HFFc6 (cell line): ENCODE data around the gene LMNTD2. TPM values are rescaled to one million over a fixed set of nuclear protein-coding genes. Genes with fewer than 3 reads are reported as not detected.

Experiments
- DNase-seq: peaks from one replicate; pipeline ENCODE4 v3.0.0-alpha.2; 2018
- H3K27ac Mint-ChIP-seq: 2 replicates; pipeline ENCODE4 v1.8.0; 2020; ENCODE audit warnings: mild to moderate bottlenecking, mixed read lengths
- H3K27me3 Mint-ChIP-seq: 2 replicates; pipeline ENCODE4 v1.8.0; 2021; ENCODE audit warnings: mild to moderate bottlenecking, moderate library complexity, mixed read lengths; ENCODE audit not compliant: insufficient read depth
- H3K36me3 Mint-ChIP-seq: 2 replicates; pipeline ENCODE4 v1.8.0; 2021; ENCODE audit warnings: low read depth, mixed read lengths
- H3K4me1 Mint-ChIP-seq: 2 replicates; pipeline ENCODE4 v1.8.0; 2020; ENCODE audit warnings: low read depth, mixed read lengths
- H3K4me3 Mint-ChIP-seq: 2 replicates; pipeline ENCODE4 v1.8.0; 2020; ENCODE audit warnings: mild to moderate bottlenecking, moderate library complexity, mixed read lengths
- H3K9me3 Mint-ChIP-seq: 2 replicates; pipeline ENCODE4 v1.8.0; 2020; ENCODE audit warnings: mild to moderate bottlenecking, mixed read lengths
- CTCF ChIP-seq: fragments of 200-600 bp; sonication (generic); IDR thresholded peaks from 2 replicates; pipeline ENCODE4 v1.5.0; 2021; ENCODE audit warnings: antibody characterized with exemption, mild to moderate bottlenecking
- total RNA-seq, 6 experiments: library from RNA; stranded (reverse); fragmentation: NEBNext Ultra II Directional; extraction: Animal tissue kit (Norgen Biotek cat#: 25700); gene quantifications; 2 replicates in 1 of 6; 3 replicates in 5 of 6; pipeline ENCODE4 v1.2.3, GENCODE V29; 2021

The LMNTD2 gene
- total RNA-seq, 6 experiments from 2014 or later = 0.37 to 2.3 (median 0.97) TPM

DNA sequence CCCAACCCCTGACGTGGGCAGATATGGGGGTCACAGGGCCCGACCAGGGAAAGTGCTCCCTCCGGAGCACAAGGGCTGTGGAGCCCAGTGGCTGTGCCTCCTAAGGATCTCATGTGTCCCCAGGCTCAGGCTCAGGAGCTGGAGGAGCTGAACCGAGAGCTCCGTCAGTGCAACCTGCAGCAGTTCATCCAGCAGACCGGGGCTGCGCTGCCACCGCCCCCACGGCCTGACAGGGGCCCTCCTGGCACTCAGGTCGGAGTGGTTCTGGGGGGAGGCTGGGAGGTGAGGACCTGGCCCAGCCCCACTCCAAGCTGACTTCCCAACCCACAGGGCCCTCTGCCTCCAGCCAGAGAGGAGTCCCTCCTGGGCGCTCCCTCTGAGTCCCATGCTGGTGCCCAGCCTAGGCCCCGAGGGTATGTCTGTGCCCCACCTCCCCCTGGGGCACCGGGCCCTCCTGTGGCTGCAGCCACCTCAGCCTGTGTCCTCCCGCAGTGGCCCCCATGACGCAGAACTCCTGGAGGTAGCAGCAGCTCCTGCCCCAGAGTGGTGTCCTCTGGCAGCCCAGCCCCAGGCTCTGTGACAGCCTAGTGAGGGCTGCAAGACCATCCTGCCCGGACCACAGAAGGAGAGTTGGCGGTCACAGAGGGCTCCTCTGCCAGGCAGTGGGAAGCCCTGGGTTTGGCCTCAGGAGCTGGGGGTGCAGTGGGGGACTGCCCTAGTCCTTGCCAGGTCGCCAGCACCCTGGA, 2.7 kb upstream of the LMNTD2 start:
- H3K36me3 Mint-ChIP-seq = no peaks in the 10 kb centered on the region

DNA sequence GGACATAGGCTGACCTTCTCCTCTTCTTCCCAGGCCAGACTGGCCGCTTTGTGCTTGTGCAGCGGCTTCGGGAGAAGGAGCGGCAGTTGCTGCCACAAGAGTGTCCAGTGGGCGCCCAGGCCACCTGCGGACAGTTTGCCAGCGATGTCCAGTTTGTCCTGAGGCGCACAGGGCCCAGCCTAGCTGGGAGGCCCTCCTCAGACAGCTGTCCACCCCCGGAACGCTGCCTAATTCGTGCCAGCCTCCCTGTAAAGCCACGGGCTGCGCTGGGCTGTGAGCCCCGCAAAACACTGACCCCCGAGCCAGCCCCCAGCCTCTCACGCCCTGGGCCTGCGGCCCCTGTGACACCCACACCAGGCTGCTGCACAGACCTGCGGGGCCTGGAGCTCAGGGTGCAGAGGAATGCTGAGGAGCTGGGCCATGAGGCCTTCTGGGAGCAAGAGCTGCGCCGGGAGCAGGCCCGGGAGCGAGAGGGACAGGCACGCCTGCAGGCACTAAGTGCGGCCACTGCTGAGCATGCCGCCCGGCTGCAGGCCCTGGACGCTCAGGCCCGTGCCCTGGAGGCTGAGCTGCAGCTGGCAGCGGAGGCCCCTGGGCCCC, 1.6 kb upstream of the LMNTD2 start:
- H3K4me3 Mint-ChIP-seq = peak overlapping the region; percentile 88
- no peaks in the 10 kb centered on the region for H3K4me1 Mint-ChIP-seq
- H3K36me3 Mint-ChIP-seq = no peaks in the 10 kb centered on the region
- TF ChIP-seq CTCF = no peak
- H3K27ac Mint-ChIP-seq = no peak overlapping the region
- DNase-seq = no peak
- H3K27me3 Mint-ChIP-seq = peaks cover 2% of the 10 kb centered on the region; the same call in 1 of the 2 replicates
- H3K9me3 Mint-ChIP-seq = no peaks in the 10 kb centered on the region

More for the DNA sequence above, 2.7 kb upstream of the LMNTD2 start:
- DNase-seq = no peak
- Mint-ChIP-seq H3K9me3 (no peaks in the 10 kb centered on the region), H3K4me1 (no peaks in the 10 kb centered on the region), H3K27ac (no peak overlapping the region), H3K27me3 (peaks cover 2% of the 10 kb centered on the region; the same call in 1 of the 2 replicates), H3K4me3 (no peak overlapping the region)
- TF ChIP-seq CTCF = no peak

- Mint-ChIP-seq H3K9me3 (no peaks in the 10 kb centered on the region), H3K4me1 (no peaks in the 10 kb centered on the region), H3K36me3 (no peaks in the 10 kb centered on the region), H3K4me3 (peak overlapping the region; percentile 88), H3K27me3 (peaks cover 8% of the 10 kb centered on the region), H3K27ac (peak overlapping the region; percentile 43; the same call in 1 of the 2 replicates)
- DNase-seq = peak; percentile 37
- no peak for TF ChIP-seq CTCF
These were observed 838 bp upstream of the LMNTD2 start for GRCh38 chr11:561148-562003.

GRCh38 chr11:559712-560304, 730 bp downstream of the LMNTD2 start:
- no peak overlapping the region for H3K27ac Mint-ChIP-seq
- DNase-seq = no peak
- no peaks in the 10 kb centered on the region for H3K36me3 Mint-ChIP-seq
- H3K9me3 Mint-ChIP-seq = no peaks in the 10 kb centered on the region
- no peak for TF ChIP-seq CTCF
- H3K4me3 Mint-ChIP-seq = peak overlapping the region; percentile 64
- H3K27me3 Mint-ChIP-seq = peaks cover 10% of the 10 kb centered on the region
- H3K4me1 Mint-ChIP-seq = no peaks in the 10 kb centered on the region

DNA sequence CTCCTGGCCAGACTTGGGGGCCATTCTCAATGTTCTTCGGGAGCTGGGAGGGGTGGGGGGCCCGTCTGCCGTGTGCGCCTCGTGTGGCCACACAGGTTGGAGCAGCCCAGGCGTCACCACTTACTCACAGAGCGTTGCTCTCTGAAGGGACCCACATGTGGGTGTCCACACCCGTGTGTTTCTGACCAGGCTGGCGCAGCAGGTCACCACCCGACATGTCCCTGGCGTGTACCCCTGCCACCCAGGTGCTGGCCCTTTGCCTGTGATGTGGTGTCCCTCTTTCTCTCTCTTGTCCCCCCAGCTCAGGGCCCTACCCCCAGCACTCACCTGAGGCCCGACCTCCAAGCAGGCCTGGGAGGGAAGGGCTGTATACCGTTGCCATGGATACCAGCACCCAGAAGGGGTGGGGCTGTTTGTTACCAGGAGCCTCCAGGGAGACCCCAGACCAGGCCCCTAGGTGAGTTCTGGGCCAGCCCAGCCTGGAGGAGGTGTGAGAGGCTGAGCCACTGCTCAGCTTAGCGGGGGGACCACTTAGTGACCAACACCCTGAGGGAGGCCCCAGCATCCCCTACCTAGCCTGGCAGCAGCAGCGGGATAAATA, 1.4 kb downstream of the LMNTD2 start:
- DNase-seq = no peak
- H3K4me3 Mint-ChIP-seq = no peak overlapping the region
- H3K4me1 Mint-ChIP-seq = no peaks in the 10 kb centered on the region
- H3K27ac Mint-ChIP-seq = no peak overlapping the region
- no peaks in the 10 kb centered on the region for H3K36me3 Mint-ChIP-seq
- peaks cover 10% of the 10 kb centered on the region for H3K27me3 Mint-ChIP-seq
- H3K9me3 Mint-ChIP-seq = no peaks in the 10 kb centered on the region
- TF ChIP-seq CTCF = peak; percentile 24; the same call in 1 of the 2 replicates
